ENCODE measurements around the gene PRND. TPM values are rescaled to one million over a fixed set of nuclear protein-coding genes. Genes with fewer than 3 reads are reported as not detected.

PRND gene
- total RNA-seq: not detected in 2 replicates

DNA sequence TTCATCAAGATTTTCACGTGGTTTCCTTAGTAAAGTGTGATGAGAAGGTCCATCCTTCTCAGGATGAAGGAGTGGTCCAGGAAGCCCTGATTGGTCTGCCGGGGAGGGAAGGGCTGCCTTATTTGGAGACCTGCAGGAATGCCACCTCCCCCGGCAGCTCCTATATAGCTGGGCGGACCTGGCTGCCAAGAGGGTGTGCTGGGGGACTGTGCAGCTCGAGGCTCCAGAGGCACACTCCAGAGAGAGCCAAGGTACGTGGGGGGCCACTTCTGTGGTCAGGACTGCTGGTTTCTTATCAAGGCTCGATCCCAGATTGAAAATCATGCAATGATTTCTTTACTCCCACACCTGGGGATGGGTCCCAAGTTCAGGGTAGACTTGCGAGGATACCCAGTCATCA is at the start of gene PRND:
TSS of gene PRND (plus strand) at position 191 of the 400 bp plus-strand sequence. CDS start 2,643 bp downstream, outside the sequence.

Other genes with a start within 250 kb of the PRND start
- 117 and 147 TPM in 2 replicates for gene PRNP, start 35.5 kb upstream of the PRND start, total RNA-seq
- 0.14 TPM in 1 of 2 replicates, not detected in the other for gene RASSF2, start 101.7 kb downstream of the PRND start, total RNA-seq

All from airway epithelial cell (primary cell).